ENCODE measurements around the gene PLXND1. TPM values are rescaled to one million over a fixed set of nuclear protein-coding genes. Genes with fewer than 3 reads are reported as not detected.
A peak's percentile ranks its signal among the peaks of the same experiment; 100 is the strongest.

The PLXND1 gene
- total RNA-seq, 2 donors from 2014 or later: 6.2 to 7.4 TPM

- H3K27ac Mint-ChIP-seq: no peak overlapping the region
- no peak for ATAC-seq (replicated peaks)
- peak overlapping the region; percentile 61 for H3K4me3 Mint-ChIP-seq
- H3K27me3 Mint-ChIP-seq: no peaks in the 10 kb centered on the region
- H3K36me3 Mint-ChIP-seq (ENCODE audit: low read depth): no peaks in the 10 kb centered on the region
- H3K9me3 Mint-ChIP-seq: no peaks in the 10 kb centered on the region
- peaks cover 10% of the 10 kb centered on the region for H3K4me1 Mint-ChIP-seq
Measured at GRCh38 chr3:129594409-129594808, 12.1 kb downstream of the PLXND1 start.

- H3K4me3 Mint-ChIP-seq: peak overlapping the region; percentile 61
- H3K27me3 Mint-ChIP-seq: no peaks in the 10 kb centered on the region
- no peaks in the 10 kb centered on the region for H3K9me3 Mint-ChIP-seq
- H3K27ac Mint-ChIP-seq: peak overlapping the region; percentile 60
- peak; percentile 81 for ATAC-seq (replicated peaks)
- peaks cover 10% of the 10 kb centered on the region for H3K4me1 Mint-ChIP-seq
- H3K36me3 Mint-ChIP-seq (ENCODE audit: low read depth): no peaks in the 10 kb centered on the region
Measured at GRCh38 chr3:129593595-129594339, 12.7 kb downstream of the PLXND1 start.

GRCh38 chr3:129593230-129593594 lies 13.3 kb downstream of the PLXND1 start:
- peak overlapping the region; percentile 60 for H3K27ac Mint-ChIP-seq
- ATAC-seq (replicated peaks): no peak
- H3K4me1 Mint-ChIP-seq: peaks cover 10% of the 10 kb centered on the region
- no peaks in the 10 kb centered on the region for H3K36me3 Mint-ChIP-seq (ENCODE audit: low read depth)
- peak overlapping the region; percentile 61 for H3K4me3 Mint-ChIP-seq
- no peaks in the 10 kb centered on the region for H3K27me3 Mint-ChIP-seq
- H3K9me3 Mint-ChIP-seq: no peaks in the 10 kb centered on the region

GRCh38 chr3:129592381-129593131 lies 13.9 kb downstream of the PLXND1 start:
- no peak overlapping the region for H3K27ac Mint-ChIP-seq
- peaks cover 10% of the 10 kb centered on the region for H3K4me1 Mint-ChIP-seq
- no peak overlapping the region for H3K4me3 Mint-ChIP-seq
- no peaks in the 10 kb centered on the region for H3K9me3 Mint-ChIP-seq
- ATAC-seq (replicated peaks): no peak
- H3K27me3 Mint-ChIP-seq: no peaks in the 10 kb centered on the region
- H3K36me3 Mint-ChIP-seq (ENCODE audit: low read depth): no peaks in the 10 kb centered on the region

- Mint-ChIP-seq H3K36me3 (ENCODE audit: low read depth) (no peaks in the 10 kb centered on the region), H3K27me3 (no peaks in the 10 kb centered on the region), H3K4me3 (no peak overlapping the region)
Measured at GRCh38 chr3:129591932-129592331, 14.5 kb downstream of the PLXND1 start.

GRCh38 chr3:129590215-129590614 lies 16.3 kb downstream of the PLXND1 start:
- no peak overlapping the region for H3K27ac Mint-ChIP-seq
- ATAC-seq (replicated peaks): no peak
- no peak overlapping the region for H3K4me3 Mint-ChIP-seq
- peaks cover 10% of the 10 kb centered on the region for H3K4me1 Mint-ChIP-seq
- no peaks in the 10 kb centered on the region for H3K36me3 Mint-ChIP-seq (ENCODE audit: low read depth)
- no peaks in the 10 kb centered on the region for H3K9me3 Mint-ChIP-seq
- H3K27me3 Mint-ChIP-seq: no peaks in the 10 kb centered on the region

More at GRCh38 chr3:129591932-129592331, 14.5 kb downstream of the PLXND1 start:
- no peak overlapping the region for H3K27ac Mint-ChIP-seq
- H3K9me3 Mint-ChIP-seq: no peaks in the 10 kb centered on the region
- H3K4me1 Mint-ChIP-seq: peaks cover 10% of the 10 kb centered on the region
- no peak for ATAC-seq (replicated peaks)

GRCh38 chr3:129587566-129588210 lies 18.8 kb downstream of the PLXND1 start:
- H3K4me1 Mint-ChIP-seq: peaks cover 5% of the 10 kb centered on the region
- no peaks in the 10 kb centered on the region for H3K9me3 Mint-ChIP-seq
- H3K4me3 Mint-ChIP-seq: no peak overlapping the region
- no peaks in the 10 kb centered on the region for H3K27me3 Mint-ChIP-seq
- ATAC-seq (replicated peaks): no peak
- H3K36me3 Mint-ChIP-seq (ENCODE audit: low read depth): no peaks in the 10 kb centered on the region
- H3K27ac Mint-ChIP-seq: no peak overlapping the region

- H3K27ac Mint-ChIP-seq: no peak overlapping the region
- ATAC-seq (replicated peaks): no peak
Measured at GRCh38 chr3:129586746-129587430, 19.6 kb downstream of the PLXND1 start.

GRCh38 chr3:129585949-129586657 lies 20.4 kb downstream of the PLXND1 start:
- Mint-ChIP-seq H3K4me3 (no peak overlapping the region), H3K4me1 (peaks cover 5% of the 10 kb centered on the region), H3K27me3 (no peaks in the 10 kb centered on the region), H3K36me3 (ENCODE audit: low read depth) (no peaks in the 10 kb centered on the region), H3K27ac (no peak overlapping the region), H3K9me3 (no peaks in the 10 kb centered on the region)
- ATAC-seq (replicated peaks): no peak

More at GRCh38 chr3:129586746-129587430, 19.6 kb downstream of the PLXND1 start:
- Mint-ChIP-seq H3K4me3 (no peak overlapping the region), H3K9me3 (no peaks in the 10 kb centered on the region), H3K36me3 (ENCODE audit: low read depth) (no peaks in the 10 kb centered on the region), H3K27me3 (no peaks in the 10 kb centered on the region), H3K4me1 (peaks cover 5% of the 10 kb centered on the region)

GRCh38 chr3:129584631-129585030 lies 21.8 kb downstream of the PLXND1 start:
- Mint-ChIP-seq H3K27me3 (no peaks in the 10 kb centered on the region), H3K4me3 (no peak overlapping the region), H3K4me1 (peaks cover 5% of the 10 kb centered on the region), H3K27ac (no peak overlapping the region), H3K36me3 (ENCODE audit: low read depth) (no peaks in the 10 kb centered on the region), H3K9me3 (no peaks in the 10 kb centered on the region)
- no peak for ATAC-seq (replicated peaks)

GRCh38 chr3:129583289-129583688 lies 23.2 kb downstream of the PLXND1 start:
- no peak overlapping the region for H3K4me3 Mint-ChIP-seq
- no peaks in the 10 kb centered on the region for H3K36me3 Mint-ChIP-seq (ENCODE audit: low read depth)
- no peak overlapping the region for H3K27ac Mint-ChIP-seq
- H3K9me3 Mint-ChIP-seq: no peaks in the 10 kb centered on the region
- no peak for ATAC-seq (replicated peaks)
- peaks cover 5% of the 10 kb centered on the region for H3K4me1 Mint-ChIP-seq
- no peaks in the 10 kb centered on the region for H3K27me3 Mint-ChIP-seq

GRCh38 chr3:129582799-129583198 lies 23.7 kb downstream of the PLXND1 start:
- H3K36me3 Mint-ChIP-seq (ENCODE audit: low read depth): no peaks in the 10 kb centered on the region
- H3K4me3 Mint-ChIP-seq: no peak overlapping the region
- no peak for ATAC-seq (replicated peaks)
- H3K27ac Mint-ChIP-seq: no peak overlapping the region
- H3K27me3 Mint-ChIP-seq: no peaks in the 10 kb centered on the region
- peaks cover 5% of the 10 kb centered on the region for H3K4me1 Mint-ChIP-seq
- no peaks in the 10 kb centered on the region for H3K9me3 Mint-ChIP-seq

GRCh38 chr3:129581623-129582022 lies 24.9 kb downstream of the PLXND1 start:
- no peaks in the 10 kb centered on the region for H3K9me3 Mint-ChIP-seq

GRCh38 chr3:129579991-129580390 lies 26.5 kb downstream of the PLXND1 start:
- H3K27me3 Mint-ChIP-seq: no peaks in the 10 kb centered on the region
- no peak for ATAC-seq (replicated peaks)
- no peak overlapping the region for H3K27ac Mint-ChIP-seq
- H3K36me3 Mint-ChIP-seq (ENCODE audit: low read depth): no peaks in the 10 kb centered on the region
- no peaks in the 10 kb centered on the region for H3K9me3 Mint-ChIP-seq
- peaks cover 10% of the 10 kb centered on the region for H3K4me1 Mint-ChIP-seq
- no peak overlapping the region for H3K4me3 Mint-ChIP-seq

More at GRCh38 chr3:129581623-129582022, 24.9 kb downstream of the PLXND1 start:
- H3K27me3 Mint-ChIP-seq: no peaks in the 10 kb centered on the region
- no peak overlapping the region for H3K27ac Mint-ChIP-seq
- no peak for ATAC-seq (replicated peaks)
- peaks cover 5% of the 10 kb centered on the region for H3K4me1 Mint-ChIP-seq
- no peaks in the 10 kb centered on the region for H3K36me3 Mint-ChIP-seq (ENCODE audit: low read depth)
- H3K4me3 Mint-ChIP-seq: no peak overlapping the region
